Activated CD4-positive, alpha-beta T cell treated with anti-CD3 and anti-CD28 coated beads, Interleukin-2, amount 10 ng/mL, durations not matched to agents 7 days and 5 days (primary cell): Measurements from ENCODE around the gene ZNF714. TPM values are rescaled to one million over a fixed set of nuclear protein-coding genes. Genes with fewer than 3 reads are reported as not detected.
"Not testable (repeated sequence)": the region's sequence is repeated elsewhere in the genome, so short reads cannot be mapped to it uniquely, and the experiment has no call there.

Experiments
- CTCF ChIA-PET: fragments of 350-600 bp; sonication (Branson Sonifier 250); formaldehyde crosslinking; loops from one replicate; lab custom pipeline; 2021; ENCODE audit warnings: antibody characterized with exemption; lab: Charles Lee
- POLR2A ChIA-PET: fragments of 350-600 bp; sonication (Branson Sonifier 250); formaldehyde crosslinking; loops from one replicate; lab custom pipeline; 2021; ENCODE audit warnings: antibody characterized with exemption; lab: Charles Lee
- DNase-seq: peaks from one replicate; pipeline ENCODE4 v3.0.0-alpha.2; 2020
- H3K27ac Mint-ChIP-seq: one replicate; pipeline ENCODE4 v1.8.0; 2021; ENCODE audit warnings: mild to moderate bottlenecking, moderate library complexity, mixed read lengths
- H3K27me3 Mint-ChIP-seq: one replicate; pipeline ENCODE4 v1.8.0; 2021; ENCODE audit warnings: mixed read lengths
- H3K36me3 Mint-ChIP-seq: one replicate; pipeline ENCODE4 v1.8.0; 2021; ENCODE audit warnings: low read depth, mixed read lengths
- H3K4me1 Mint-ChIP-seq: one replicate; pipeline ENCODE4 v1.8.0; 2021; ENCODE audit warnings: mixed read lengths
- H3K4me3 Mint-ChIP-seq: one replicate; pipeline ENCODE4 v1.8.0; 2021; ENCODE audit warnings: mild to moderate bottlenecking, moderate library complexity, mixed read lengths
- H3K9me3 Mint-ChIP-seq: one replicate; pipeline ENCODE4 v1.8.0; 2021; ENCODE audit warnings: mixed read lengths
- total RNA-seq, 2 experiments: library from RNA; stranded (reverse); gene quantifications; one replicate each; pipeline ENCODE4 v1.2.3, GENCODE V29; 2021

Gene ZNF714
- total RNA-seq, 2 experiments from 2014 or later: 22.0 to 24.7 TPM

- Mint-ChIP-seq H3K9me3 (peaks cover 11% of the 10 kb centered on the region), H3K36me3 (peaks cover 40% of the 10 kb centered on the region), H3K27ac (peak overlapping the region; percentile 46), H3K4me1 (peaks cover 26% of the 10 kb centered on the region)
- H3K4me3 Mint-ChIP-seq, H3K27me3 Mint-ChIP-seq, DNase-seq, POLR2A ChIA-PET: not testable (repeated sequence)
- CTCF ChIA-PET: interaction anchor here (1.4 kb wide), 1 partner anchor 11 kb away, joined by 4 read pairs; no protein-coding TSS in a partner anchor
Measured at GRCh38 chr19:21141006-21141405, 59.0 kb downstream of the ZNF714 start.

- Mint-ChIP-seq H3K27me3 (no peaks in the 10 kb centered on the region), H3K36me3 (peaks cover 48% of the 10 kb centered on the region), H3K4me1 (peaks cover 29% of the 10 kb centered on the region), H3K4me3 (peak within 1 kb of the TSS; percentile 97), H3K27ac (peak within 1 kb of the TSS; percentile 98), H3K9me3 (peaks cover 17% of the 10 kb centered on the region)
- POLR2A ChIA-PET: interaction anchor here (0.5 to 0.6 kb wide), 3 partner anchors 42 to 142 kb away, joined by 3 to 6 read pairs (median 3); no protein-coding TSS in a partner anchor
- DNase-seq: peak; percentile 94
- CTCF ChIA-PET: interaction anchor here (0.6 to 1.4 kb wide), 3 partner anchors 11 to 17 kb away, joined by 3 to 4 read pairs (median 3); no protein-coding TSS in a partner anchor
Measured at GRCh38 chr19:21141787-21142464, 59.9 kb downstream of the ZNF714 start, which contains the start of gene ZNF431. Gene ZNF431, plus strand, starts transcription at chr19:21142040. Its CDS starts 144 bp downstream, at chr19:21142184.

- peak overlapping the region; percentile 48 for H3K27ac Mint-ChIP-seq
Measured at GRCh38 chr19:21143428-21143827, 61.4 kb downstream of the ZNF714 start.

GRCh38 chr19:21143854-21144253 is 61.9 kb downstream of the ZNF714 start:
- peaks cover 28% of the 10 kb centered on the region for H3K9me3 Mint-ChIP-seq
- no peak overlapping the region for H3K27ac Mint-ChIP-seq
- ChIA-PET CTCF (interaction anchor here (0.6 to 1.1 kb wide), 2 partner anchors 9 to 123 kb away, joined by 3 read pairs; partner anchors contain the start of gene ZNF430), POLR2A (no interaction called here)
- peaks cover 29% of the 10 kb centered on the region for H3K4me1 Mint-ChIP-seq
- H3K4me3 Mint-ChIP-seq: no peak overlapping the region
- DNase-seq: no peak
- no peaks in the 10 kb centered on the region for H3K27me3 Mint-ChIP-seq
- H3K36me3 Mint-ChIP-seq: peaks cover 67% of the 10 kb centered on the region

More at GRCh38 chr19:21143428-21143827, 61.4 kb downstream of the ZNF714 start:
- Mint-ChIP-seq H3K4me3 (peak overlapping the region; percentile 35), H3K36me3 (peaks cover 62% of the 10 kb centered on the region), H3K27me3 (no peaks in the 10 kb centered on the region), H3K4me1 (peaks cover 29% of the 10 kb centered on the region), H3K9me3 (peaks cover 23% of the 10 kb centered on the region)
- no peak for DNase-seq
- ChIA-PET POLR2A (no interaction called here), CTCF (interaction anchor here (0.6 to 1.1 kb wide), 2 partner anchors 9 to 123 kb away, joined by 3 read pairs; partner anchors contain the start of gene ZNF430)

- no peaks in the 10 kb centered on the region for H3K27me3 Mint-ChIP-seq
- no peak overlapping the region for H3K27ac Mint-ChIP-seq
- peaks cover 23% of the 10 kb centered on the region for H3K4me1 Mint-ChIP-seq
- ChIA-PET CTCF (interaction anchor here (0.6 kb wide), 1 partner anchor 215 kb away, joined by 3 read pairs; no protein-coding TSS in a partner anchor), POLR2A (no interaction called here)
- no peak for DNase-seq
- H3K9me3 Mint-ChIP-seq: peaks cover 46% of the 10 kb centered on the region
- no peak overlapping the region for H3K4me3 Mint-ChIP-seq
- H3K36me3 Mint-ChIP-seq: peaks cover 93% of the 10 kb centered on the region
Measured at GRCh38 chr19:21147540-21147939, 65.5 kb downstream of the ZNF714 start.

GRCh38 chr19:21148681-21149080 is 66.7 kb downstream of the ZNF714 start:
- DNase-seq: no peak
- no peak overlapping the region for H3K4me3 Mint-ChIP-seq
- ChIA-PET POLR2A (no interaction called here), CTCF (no interaction called here)
- H3K9me3 Mint-ChIP-seq: peaks cover 54% of the 10 kb centered on the region
- no peak overlapping the region for H3K27ac Mint-ChIP-seq
- no peaks in the 10 kb centered on the region for H3K27me3 Mint-ChIP-seq
- H3K4me1 Mint-ChIP-seq: peaks cover 13% of the 10 kb centered on the region
- peaks cover 97% of the 10 kb centered on the region for H3K36me3 Mint-ChIP-seq

GRCh38 chr19:21149877-21150276 is 67.9 kb downstream of the ZNF714 start:
- POLR2A ChIA-PET: no interaction called here
- Mint-ChIP-seq H3K4me1 (peaks cover 7% of the 10 kb centered on the region), H3K27me3 (no peaks in the 10 kb centered on the region), H3K4me3 (no peak overlapping the region), H3K9me3 (peaks cover 52% of the 10 kb centered on the region), H3K36me3 (peaks cover 88% of the 10 kb centered on the region), H3K27ac (no peak overlapping the region)
- no peak for DNase-seq
- CTCF ChIA-PET: no interaction called here

GRCh38 chr19:21151460-21151859 is 69.5 kb downstream of the ZNF714 start:
- DNase-seq: no peak
- Mint-ChIP-seq H3K27ac (no peak overlapping the region), H3K36me3 (peaks cover 89% of the 10 kb centered on the region), H3K9me3 (peaks cover 58% of the 10 kb centered on the region), H3K4me3 (no peak overlapping the region), H3K27me3 (no peaks in the 10 kb centered on the region), H3K4me1 (peaks cover 7% of the 10 kb centered on the region)
- ChIA-PET CTCF (interaction anchor here (0.8 to 1.9 kb wide), 2 partner anchors 10 to 28 kb away, joined by 3 to 4 read pairs; partner anchors contain the start of gene ZNF431), POLR2A (no interaction called here)

- peaks cover 73% of the 10 kb centered on the region for H3K36me3 Mint-ChIP-seq
- ChIA-PET CTCF (no interaction called here), POLR2A (no interaction called here)
- no peak overlapping the region for H3K27ac Mint-ChIP-seq
- H3K9me3 Mint-ChIP-seq: peaks cover 33% of the 10 kb centered on the region
- DNase-seq: no peak
- H3K4me1 Mint-ChIP-seq: peaks cover 5% of the 10 kb centered on the region
- H3K4me3 Mint-ChIP-seq: no peak overlapping the region
- H3K27me3 Mint-ChIP-seq: no peaks in the 10 kb centered on the region
Measured at GRCh38 chr19:21158523-21159135, 76.6 kb downstream of the ZNF714 start.

- Mint-ChIP-seq H3K4me1 (peaks cover 2% of the 10 kb centered on the region), H3K36me3 (peaks cover 72% of the 10 kb centered on the region)
- POLR2A ChIA-PET: no interaction called here
Measured at GRCh38 chr19:21164541-21164940, 82.5 kb downstream of the ZNF714 start.

GRCh38 chr19:21166436-21166835 is 84.4 kb downstream of the ZNF714 start:
- DNase-seq: no peak
- H3K36me3 Mint-ChIP-seq: peaks cover 72% of the 10 kb centered on the region
- no peak overlapping the region for H3K27ac Mint-ChIP-seq
- peaks cover 10% of the 10 kb centered on the region for H3K9me3 Mint-ChIP-seq
- no peak overlapping the region for H3K4me3 Mint-ChIP-seq
- POLR2A ChIA-PET: no interaction called here
- H3K4me1 Mint-ChIP-seq: peaks cover 2% of the 10 kb centered on the region
- no peaks in the 10 kb centered on the region for H3K27me3 Mint-ChIP-seq
- CTCF ChIA-PET: no interaction called here

More at GRCh38 chr19:21164541-21164940, 82.5 kb downstream of the ZNF714 start:
- Mint-ChIP-seq H3K27ac (no peak overlapping the region), H3K27me3 (no peaks in the 10 kb centered on the region), H3K4me3 (no peak overlapping the region), H3K9me3 (peaks cover 15% of the 10 kb centered on the region)
- DNase-seq: no peak
- CTCF ChIA-PET: interaction anchor here (1.1 kb wide), 1 partner anchor 29 kb away, joined by 4 read pairs; no protein-coding TSS in a partner anchor
